CD4-positive, alpha-beta T cell (primary cell): ENCODE data around the gene SEC16A. TPM values are rescaled to one million over a fixed set of nuclear protein-coding genes. Genes with fewer than 3 reads are reported as not detected.
"Not testable (repeated sequence)": the region's sequence is repeated elsewhere in the genome, so short reads cannot be mapped to it uniquely, and the experiment has no call there.

Experiments
- ATAC-seq: fragments of 200-7000 bp; cut with Tn5 transposase; one replicate; pipeline ENCODE4 v1.10.0; 2022; ENCODE audit warnings: mild to moderate bottlenecking; ENCODE audit not compliant: poor library complexity
- CTCF ChIA-PET: fragments of 350-600 bp; sonication (Branson Sonifier 250); formaldehyde crosslinking; loops from one replicate; lab custom pipeline; 2021; ENCODE audit warnings: antibody characterized with exemption, inconsistent platforms; lab: Charles Lee
- POLR2A ChIA-PET: fragments of 350-600 bp; sonication (Branson Sonifier 250); formaldehyde crosslinking; loops from one replicate; lab custom pipeline; 2021; ENCODE audit warnings: antibody characterized with exemption, inconsistent platforms; lab: Charles Lee
- DNase-seq, 14 experiments: peaks; one replicate each; pipeline ENCODE4 v3.0.0-alpha.2; 2013 to 2020; ENCODE audit warnings: mixed read lengths in 2 of 14
- H3K27ac ChIP-seq, 2 donors: one replicate each; pipeline versions ENCODE4 v1.5.1 to v1.7.0; 2013; ENCODE audit warnings: low read length in 2 of 2, low read depth in 1 of 2, mild to moderate bottlenecking in 1 of 2
- H3K27me3 ChIP-seq, 2 experiments: 1 replicate in 1 of 2; 2 replicates in 1 of 2; pipeline versions ENCODE4 v1.6.1 to v1.7.0; 2013; ENCODE audit warnings: low read length in 2 of 2, control low read depth in 1 of 2, mild to moderate bottlenecking in 1 of 2, moderate library complexity in 1 of 2; ENCODE audit not compliant: insufficient read depth in 2 of 2, control insufficient read depth in 1 of 2
- H3K36me3 ChIP-seq: one replicate; pipeline ENCODE4 v1.6.1; 2013; ENCODE audit warnings: low read length, control low read depth; ENCODE audit not compliant: insufficient read depth
- H3K4me1 ChIP-seq: one replicate; pipeline ENCODE4 v1.6.1; 2013; ENCODE audit warnings: low read length, control low read depth; ENCODE audit not compliant: insufficient read depth
- H3K4me3 ChIP-seq: one replicate; pipeline ENCODE4 v1.5.1; 2013; ENCODE audit warnings: mild to moderate bottlenecking, low read length, moderate library complexity
- H3K9me3 ChIP-seq, 2 experiments: 1 replicate in 1 of 2; 2 replicates in 1 of 2; pipeline versions ENCODE4 v1.6.1 to v1.7.0; 2013; ENCODE audit warnings: low read length in 2 of 2, mild to moderate bottlenecking in 2 of 2, control low read depth in 1 of 2, moderate library complexity in 1 of 2; ENCODE audit not compliant: control insufficient read depth in 1 of 2, insufficient read depth in 1 of 2
- H3K27ac Mint-ChIP-seq: one replicate; pipeline ENCODE4 v1.8.0; 2020; ENCODE audit warnings: mixed read lengths
- H3K27me3 Mint-ChIP-seq: one replicate; pipeline ENCODE4 v1.8.0; 2021; ENCODE audit warnings: mixed read lengths
- H3K36me3 Mint-ChIP-seq: one replicate; pipeline ENCODE4 v1.8.0; 2021; ENCODE audit warnings: low read depth, mixed read lengths
- H3K4me1 Mint-ChIP-seq: one replicate; pipeline ENCODE4 v1.8.0; 2021; ENCODE audit warnings: low read depth, mixed read lengths
- H3K4me3 Mint-ChIP-seq: one replicate; pipeline ENCODE4 v1.8.0; 2020; ENCODE audit warnings: mild to moderate bottlenecking, mixed read lengths
- H3K9me3 Mint-ChIP-seq: one replicate; pipeline ENCODE4 v1.8.0; 2020; ENCODE audit warnings: mixed read lengths
- intact Hi-C, 2 experiments: fragments of 100-400 bp; cut with DNase I in 1 of 2; cut with micrococcal nuclease in 1 of 2; formaldehyde crosslinking; loops; one replicate each; pipeline versions ENCODE4 v1.15.1 to v1.9.0; 2023 to 2025; cut with DNase I, micrococcal nuclease
- total RNA-seq, 174 experiments: library from RNA in 2 of 174; stranded (reverse) in 2 of 174; gene quantifications; one replicate each; pipeline ENCODE4 v1.2.3 and lab custom pipeline; 2021 to 2026
- TF ChIP-seq, protein P1 (sequence below): fragments of 200-600 bp; IDR thresholded peaks from one replicate; pipeline ENCODE4 v1.8.0; 2022; ENCODE audit warnings: antibody characterized with exemption, mild to moderate bottlenecking

SEC16A gene
- total RNA-seq, 2 experiments from 2014 or later, result 73.0 to 75.0 TPM

DNA sequence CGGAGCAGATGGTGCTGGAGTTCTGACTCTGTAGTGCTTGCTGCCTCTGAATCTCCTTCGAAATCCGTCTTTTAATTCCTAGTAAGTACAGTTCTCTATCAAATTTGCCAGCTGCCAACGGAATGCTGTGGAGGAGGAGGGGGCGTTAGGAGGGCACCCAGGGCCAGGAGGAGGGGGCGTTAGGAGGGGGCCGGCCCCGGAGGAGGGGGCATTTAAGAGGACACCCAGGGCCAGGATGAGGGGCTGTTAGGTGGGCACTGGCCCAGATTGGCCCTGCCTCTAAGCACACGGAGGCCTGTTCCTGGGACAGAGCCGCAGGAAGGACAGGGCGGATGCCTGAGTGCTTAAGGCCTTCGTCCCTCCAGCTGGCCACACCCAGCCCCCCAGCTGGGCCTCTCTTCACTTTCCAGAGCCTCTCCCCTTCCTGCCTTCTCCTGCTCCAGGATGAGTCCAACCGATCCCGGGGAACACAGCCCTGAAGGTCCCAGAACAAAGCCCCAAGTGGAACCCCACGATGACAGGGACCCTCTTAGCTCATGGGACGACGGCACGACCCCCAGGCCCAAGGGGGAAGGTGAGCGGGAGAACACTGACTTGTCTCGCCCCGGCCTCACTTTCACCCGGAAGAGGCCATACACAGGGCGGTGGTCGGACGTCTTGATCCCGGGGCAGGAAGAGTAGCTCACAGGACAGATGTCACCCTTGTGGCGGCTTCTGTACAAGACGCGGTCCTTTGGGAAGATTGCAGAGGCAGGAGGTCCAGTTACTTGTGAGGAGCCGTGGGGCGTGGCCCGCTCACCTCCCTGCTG lies 53.0 kb downstream of the SEC16A start:
- TF ChIP-seq, protein P1, sequence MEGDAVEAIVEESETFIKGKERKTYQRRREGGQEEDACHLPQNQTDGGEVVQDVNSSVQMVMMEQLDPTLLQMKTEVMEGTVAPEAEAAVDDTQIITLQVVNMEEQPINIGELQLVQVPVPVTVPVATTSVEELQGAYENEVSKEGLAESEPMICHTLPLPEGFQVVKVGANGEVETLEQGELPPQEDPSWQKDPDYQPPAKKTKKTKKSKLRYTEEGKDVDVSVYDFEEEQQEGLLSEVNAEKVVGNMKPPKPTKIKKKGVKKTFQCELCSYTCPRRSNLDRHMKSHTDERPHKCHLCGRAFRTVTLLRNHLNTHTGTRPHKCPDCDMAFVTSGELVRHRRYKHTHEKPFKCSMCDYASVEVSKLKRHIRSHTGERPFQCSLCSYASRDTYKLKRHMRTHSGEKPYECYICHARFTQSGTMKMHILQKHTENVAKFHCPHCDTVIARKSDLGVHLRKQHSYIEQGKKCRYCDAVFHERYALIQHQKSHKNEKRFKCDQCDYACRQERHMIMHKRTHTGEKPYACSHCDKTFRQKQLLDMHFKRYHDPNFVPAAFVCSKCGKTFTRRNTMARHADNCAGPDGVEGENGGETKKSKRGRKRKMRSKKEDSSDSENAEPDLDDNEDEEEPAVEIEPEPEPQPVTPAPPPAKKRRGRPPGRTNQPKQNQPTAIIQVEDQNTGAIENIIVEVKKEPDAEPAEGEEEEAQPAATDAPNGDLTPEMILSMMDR, result no peak
- POLR2A ChIA-PET, result no interaction called here
- Histone ChIP-seq H3K27ac (no peak overlapping the region), H3K36me3 (peaks cover 19% of the 10 kb centered on the region), H3K4me1 (no peaks in the 10 kb centered on the region), H3K4me3 (no peak overlapping the region), H3K27me3 (no peaks in the 10 kb centered on the region), H3K9me3 (no peaks in the 10 kb centered on the region)
- ATAC-seq (no peak), DNase-seq (peak in 1 of 14 experiments; percentile 17)
- CTCF ChIA-PET, result no interaction called here
- H3K4me1 Mint-ChIP-seq, result no peaks in the 10 kb centered on the region
- H3K36me3 Mint-ChIP-seq, result peaks cover 14% of the 10 kb centered on the region
- no peak overlapping the region for H3K4me3 Mint-ChIP-seq
- no peaks in the 10 kb centered on the region for H3K9me3 Mint-ChIP-seq
- intact Hi-C loops, result no loop called here
- H3K27me3 Mint-ChIP-seq, result no peaks in the 10 kb centered on the region
- H3K27ac Mint-ChIP-seq, result no peak overlapping the region

DNA sequence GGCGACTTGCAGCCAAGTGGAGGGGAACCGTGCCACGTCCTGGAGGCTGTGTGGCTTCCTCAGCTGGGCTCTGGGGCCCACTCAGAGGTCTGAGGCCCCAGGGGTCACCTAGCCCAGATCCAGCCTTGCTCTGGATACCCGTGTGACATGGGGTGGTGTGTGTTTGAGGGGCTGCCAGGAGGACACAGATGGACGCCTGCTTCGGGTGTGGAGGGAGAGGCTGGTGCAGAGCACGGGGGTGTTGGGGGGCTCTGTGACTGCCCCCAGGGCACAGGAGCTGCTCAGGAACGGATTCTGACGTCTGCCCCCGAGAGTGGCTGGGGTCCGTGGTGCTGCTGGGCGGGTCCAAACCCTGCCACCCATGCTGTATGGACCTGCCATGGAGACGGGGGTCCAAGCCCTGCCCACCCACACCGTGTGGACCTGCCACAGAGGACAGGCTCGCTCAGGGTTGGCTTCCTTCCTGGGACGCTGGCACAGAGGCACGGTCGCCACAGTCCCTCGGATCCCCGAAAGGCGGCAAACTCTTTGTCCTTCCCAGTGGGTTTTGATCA lies 53.7 kb downstream of the SEC16A start:
- POLR2A ChIA-PET, result no interaction called here
- Mint-ChIP-seq H3K9me3 (no peaks in the 10 kb centered on the region), H3K36me3 (peaks cover 21% of the 10 kb centered on the region), H3K27me3 (no peaks in the 10 kb centered on the region), H3K27ac (no peak overlapping the region), H3K4me3 (no peak overlapping the region), H3K4me1 (no peaks in the 10 kb centered on the region)
- ATAC-seq (no peak), DNase-seq (peak in 1 of 14 experiments; percentile 18)
- Histone ChIP-seq H3K36me3 (peaks cover 24% of the 10 kb centered on the region), H3K4me3 (no peak overlapping the region), H3K27me3 (no peaks in the 10 kb centered on the region), H3K4me1 (no peaks in the 10 kb centered on the region), H3K9me3 (no peaks in the 10 kb centered on the region), H3K27ac (no peak overlapping the region)
- TF ChIP-seq, protein P1, result no peak
- CTCF ChIA-PET, result no interaction called here
- intact Hi-C loops, result no loop called here

DNA sequence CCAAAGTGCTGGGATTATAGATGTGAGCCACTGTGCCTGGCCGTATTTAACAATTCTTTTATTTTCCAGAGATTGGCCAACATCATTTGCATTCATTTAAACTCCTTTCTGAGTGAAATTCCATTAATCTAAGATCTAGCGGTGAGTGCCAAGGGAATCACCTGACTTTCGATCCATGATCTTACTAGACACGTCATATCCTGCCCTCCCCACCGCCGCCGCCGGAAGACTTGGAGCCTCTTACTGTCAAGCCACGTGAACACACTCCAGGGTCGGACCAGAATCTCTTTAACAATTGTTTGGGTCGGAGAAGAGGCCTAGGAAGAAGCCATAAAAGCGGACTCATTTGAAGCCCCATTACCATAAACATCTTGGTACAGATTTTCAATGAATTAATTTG lies 56.1 kb downstream of the SEC16A start:
- Mint-ChIP-seq H3K27me3 (no peaks in the 10 kb centered on the region), H3K36me3 (peaks cover 37% of the 10 kb centered on the region), H3K4me1 (no peaks in the 10 kb centered on the region), H3K9me3 (no peaks in the 10 kb centered on the region), H3K4me3 (no peak overlapping the region), H3K27ac (no peak overlapping the region)
- Histone ChIP-seq H3K4me1 (no peaks in the 10 kb centered on the region), H3K27me3 (no peaks in the 10 kb centered on the region), H3K9me3 (no peaks in the 10 kb centered on the region), H3K36me3 (peaks cover 43% of the 10 kb centered on the region), H3K4me3 (no peak overlapping the region), H3K27ac (no peak overlapping the region)
- DNase-seq, result no peak
- intact Hi-C loops, result no loop called here
- CTCF ChIA-PET, result no interaction called here
- POLR2A ChIA-PET, result no interaction called here
- TF ChIP-seq, protein P1, result no peak
- ATAC-seq, result no peak

DNA sequence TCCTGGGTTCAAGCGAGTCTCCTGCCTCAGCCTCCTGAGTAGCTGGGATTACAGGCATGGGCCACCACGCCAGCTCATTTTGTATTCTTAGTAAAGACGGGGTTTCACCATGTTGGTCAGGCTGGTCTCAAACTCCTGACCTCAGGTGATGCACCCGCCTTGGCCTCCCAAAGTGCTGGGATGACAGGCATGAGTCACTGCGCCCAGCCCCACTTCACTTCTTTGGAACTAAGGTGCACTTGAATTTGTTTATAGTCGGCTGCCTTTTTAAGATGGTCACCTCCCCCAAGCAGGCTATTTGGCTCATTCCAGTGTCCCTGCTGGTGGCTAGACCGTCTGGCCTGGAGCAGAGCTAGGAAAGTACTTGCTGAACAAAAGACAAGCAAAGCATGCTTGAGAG lies 57.5 kb downstream of the SEC16A start:
- intact Hi-C loops, ATAC-seq, DNase-seq, CTCF ChIA-PET, H3K9me3 ChIP-seq, H3K27me3 ChIP-seq, H3K4me1 ChIP-seq, H3K4me3 Mint-ChIP-seq, H3K4me3 ChIP-seq, H3K27ac ChIP-seq, H3K27ac Mint-ChIP-seq, H3K4me1 Mint-ChIP-seq, H3K27me3 Mint-ChIP-seq, H3K9me3 Mint-ChIP-seq: not testable (repeated sequence)
- POLR2A ChIA-PET, result interaction anchor here (1.1 kb wide), 1 partner anchor 22 kb away, joined by 5 read pairs; no protein-coding TSS in a partner anchor
- H3K36me3 Mint-ChIP-seq, result peaks cover 42% of the 10 kb centered on the region
- peaks cover 51% of the 10 kb centered on the region for H3K36me3 ChIP-seq
